Stimulated activated CD4-positive, alpha-beta T cell treated with anti-CD3 and anti-CD28 coated beads, TNF-alpha, amount 100 ng/mL, for 24 hours (primary cell): ENCODE data around the gene UPK3BL2.
A peak's percentile ranks its signal among the peaks of the same experiment; 100 is the strongest.
"Not testable (repeated sequence)": the region's sequence is repeated elsewhere in the genome, so short reads cannot be mapped to it uniquely, and the experiment has no call there.

Experiments
- DNase-seq, 3 experiments: peaks; one replicate each; pipeline ENCODE4 v3.0.0-alpha.2; 2020; ENCODE audit warnings: low read depth in 3 of 3

UPK3BL2 gene, protein sequence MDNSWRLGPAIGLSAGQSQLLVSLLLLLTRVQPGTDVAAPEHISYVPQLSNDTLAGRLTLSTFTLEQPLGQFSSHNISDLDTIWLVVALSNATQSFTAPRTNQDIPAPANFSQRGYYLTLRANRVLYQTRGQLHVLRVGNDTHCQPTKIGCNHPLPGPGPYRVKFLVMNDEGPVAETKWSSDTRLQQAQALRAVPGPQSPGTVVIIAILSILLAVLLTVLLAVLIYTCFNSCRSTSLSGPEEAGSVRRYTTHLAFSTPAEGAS

DNA sequence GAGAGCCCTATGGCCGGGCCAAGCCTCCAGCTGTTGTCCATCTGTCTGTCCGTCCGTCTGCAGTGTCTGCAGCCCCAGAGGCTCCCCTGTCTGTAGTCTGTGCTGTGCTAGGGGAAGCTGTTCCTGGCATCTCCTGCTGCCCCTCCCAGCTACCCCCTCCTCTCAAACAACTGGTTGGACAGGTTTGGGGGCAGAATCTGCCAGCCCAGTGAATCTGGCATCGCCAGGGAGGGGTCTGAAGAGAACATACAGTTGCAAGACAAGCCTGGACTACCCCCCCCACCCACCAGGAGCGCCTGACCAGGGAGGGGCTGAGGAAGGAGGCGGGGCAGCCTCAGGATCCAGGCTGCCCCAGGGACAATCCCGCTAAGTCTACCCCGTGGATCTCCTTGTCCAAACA, at the start of gene UPK3BL2:
Gene UPK3BL2, minus strand, starts transcription at position 101 of the 400 bp plus-strand sequence. Its CDS starts 60 bp downstream, at position 41.
- DNase-seq = not testable (repeated sequence)

DNA sequence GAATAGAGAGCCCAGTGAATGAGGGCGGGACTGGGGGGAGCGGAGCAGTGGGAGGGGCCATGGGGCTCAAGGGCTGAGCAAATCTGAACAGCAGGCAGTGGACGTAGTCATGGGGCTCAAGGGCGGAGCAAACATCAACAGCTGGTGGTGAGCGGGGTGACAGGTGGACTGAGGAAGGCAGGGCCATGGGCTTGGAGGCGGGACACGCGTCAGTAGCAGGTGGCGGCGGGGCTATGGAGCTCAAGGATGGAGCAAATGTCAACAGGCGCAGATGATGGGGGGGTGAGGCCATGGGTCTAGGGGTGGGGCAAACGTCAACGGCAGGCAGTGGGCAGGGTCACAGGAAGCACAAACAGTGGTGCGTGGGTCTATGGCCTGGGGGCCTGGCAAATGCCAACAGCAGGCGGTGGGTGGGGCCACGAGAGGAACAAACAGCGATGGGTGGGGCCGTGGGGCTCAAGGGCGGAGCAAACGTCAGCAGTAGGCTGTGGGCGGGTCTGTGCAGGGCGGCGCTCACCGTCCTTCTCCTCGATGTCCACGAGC, 49.1 kb upstream of the UPK3BL2 start:
- peak in 1 of 3 experiments; percentile 39 for DNase-seq

DNA sequence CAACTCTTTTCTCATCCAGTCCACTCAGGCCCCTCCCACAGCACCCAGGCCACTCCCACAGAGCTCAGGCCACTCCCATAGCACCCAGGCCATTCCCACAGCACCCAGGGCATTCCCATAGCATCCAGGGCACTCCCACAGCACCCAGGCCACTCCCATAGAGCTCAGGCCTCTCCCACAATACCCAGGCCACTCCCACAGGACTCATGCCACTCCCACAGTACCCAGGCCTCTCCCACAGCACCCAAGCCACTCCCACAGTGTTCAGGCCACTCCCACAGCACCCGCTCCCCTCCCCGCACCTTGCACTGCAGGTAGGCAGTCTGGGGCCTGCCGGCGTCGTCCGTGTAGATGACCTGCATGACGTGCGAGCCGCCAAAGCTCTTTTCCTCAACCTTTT, 46.4 kb upstream of the UPK3BL2 start:
- not testable (repeated sequence) for DNase-seq

DNA sequence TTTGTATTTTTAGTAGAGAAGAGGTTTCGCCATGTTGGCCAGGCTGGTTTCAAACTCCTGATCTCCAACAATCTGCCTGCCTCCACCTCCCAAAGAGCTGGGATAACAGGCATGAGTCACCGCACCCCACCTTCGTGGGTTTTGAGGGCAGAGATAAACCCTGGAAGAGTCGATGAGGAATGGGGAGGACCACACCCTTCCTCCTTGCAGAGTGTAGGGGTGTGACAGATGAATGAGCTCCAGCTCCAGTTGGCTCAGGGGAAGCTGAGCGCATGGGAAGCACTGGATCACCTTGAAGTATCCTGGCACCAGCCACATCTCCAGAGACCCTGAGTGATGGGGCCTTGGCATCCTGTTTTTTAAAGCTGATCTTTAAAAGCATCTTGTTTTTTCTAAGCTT, 40.0 kb upstream of the UPK3BL2 start:
- not testable (repeated sequence) for DNase-seq

DNA sequence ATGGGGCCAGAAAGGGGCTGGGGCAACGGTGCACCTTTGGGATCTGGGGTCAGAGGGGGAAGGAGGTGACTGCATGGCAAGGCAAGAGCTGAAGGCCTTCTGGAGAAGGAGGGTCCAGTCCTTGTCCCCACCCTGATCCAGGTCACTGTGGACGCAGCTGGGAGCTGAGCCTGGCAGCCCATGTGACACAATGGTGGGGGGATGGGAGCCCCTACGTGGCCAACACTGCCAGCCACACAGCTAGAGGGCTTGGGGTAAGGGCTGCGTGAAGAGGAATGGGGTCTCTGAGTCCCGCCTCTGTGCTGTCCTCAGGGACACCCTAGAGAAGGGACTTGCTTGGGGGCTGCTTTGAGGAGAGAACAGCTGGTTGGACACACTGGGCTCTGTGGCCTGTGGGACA, 38.2 kb upstream of the UPK3BL2 start:
- not testable (repeated sequence) for DNase-seq

DNA sequence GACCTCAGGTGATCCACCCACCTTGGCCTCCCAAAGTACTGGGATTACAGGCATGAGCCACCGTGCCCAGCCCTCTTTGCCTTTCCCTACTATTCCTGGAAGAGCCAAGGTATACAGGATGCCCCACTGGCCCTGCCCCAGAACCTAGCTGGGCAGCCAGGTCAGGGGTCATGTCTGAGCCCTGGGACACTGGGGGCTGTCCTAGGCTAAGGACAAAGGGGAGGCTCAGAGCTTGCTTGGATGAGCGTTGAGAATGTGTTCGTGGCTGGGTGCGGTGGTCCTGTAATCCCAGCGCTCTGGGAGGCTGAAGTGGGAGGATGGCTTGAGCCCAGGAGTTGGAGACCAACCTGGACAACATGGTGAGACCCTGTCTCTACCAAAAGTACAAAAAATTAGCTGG, 35.0 kb upstream of the UPK3BL2 start:
- not testable (repeated sequence) for DNase-seq

DNA sequence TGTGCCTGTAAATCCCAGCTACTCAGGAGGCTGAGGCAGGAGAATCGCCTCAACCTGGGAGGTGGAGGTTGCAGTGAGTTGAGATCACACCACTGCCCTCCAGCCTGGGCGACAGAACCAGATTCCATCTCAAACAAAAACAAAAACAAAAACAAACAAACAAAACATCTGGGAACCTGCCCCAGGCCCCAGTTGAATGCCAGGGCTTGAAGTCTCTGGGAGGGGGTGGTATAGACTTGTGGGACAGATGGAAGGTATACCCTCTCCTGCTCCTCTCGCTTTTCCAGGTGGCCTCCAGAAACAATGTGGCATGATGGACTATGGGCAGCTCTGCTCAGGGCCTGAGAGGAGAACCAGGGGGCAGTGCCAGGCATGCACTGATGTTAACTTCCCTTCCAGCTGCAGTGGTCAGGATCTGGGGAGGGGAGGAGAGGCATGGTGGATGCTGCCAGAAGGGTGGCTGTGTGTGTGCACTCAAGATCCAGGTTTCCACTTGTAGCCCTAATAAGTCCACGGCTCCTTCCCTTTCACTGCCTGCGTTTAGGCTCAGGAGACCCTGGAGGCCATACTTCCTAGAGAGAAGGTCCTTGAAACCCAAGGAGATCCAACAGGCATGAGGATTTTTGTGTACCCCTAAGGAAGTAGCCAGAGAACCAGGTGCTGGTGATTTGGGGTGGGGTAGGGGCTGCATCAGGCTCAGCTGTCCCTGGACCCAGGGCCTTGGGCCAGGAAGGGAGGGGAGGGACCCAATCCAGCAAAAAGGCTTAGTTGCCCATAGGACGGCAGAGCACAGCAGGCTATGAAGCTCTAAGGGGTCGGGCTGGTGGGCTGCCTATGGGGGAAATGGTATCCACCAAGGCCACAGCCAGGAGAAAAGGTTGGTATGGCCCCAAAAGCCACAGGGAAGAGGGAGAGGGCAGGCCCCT, 34.1 kb upstream of the UPK3BL2 start:
- not testable (repeated sequence) for DNase-seq

DNA sequence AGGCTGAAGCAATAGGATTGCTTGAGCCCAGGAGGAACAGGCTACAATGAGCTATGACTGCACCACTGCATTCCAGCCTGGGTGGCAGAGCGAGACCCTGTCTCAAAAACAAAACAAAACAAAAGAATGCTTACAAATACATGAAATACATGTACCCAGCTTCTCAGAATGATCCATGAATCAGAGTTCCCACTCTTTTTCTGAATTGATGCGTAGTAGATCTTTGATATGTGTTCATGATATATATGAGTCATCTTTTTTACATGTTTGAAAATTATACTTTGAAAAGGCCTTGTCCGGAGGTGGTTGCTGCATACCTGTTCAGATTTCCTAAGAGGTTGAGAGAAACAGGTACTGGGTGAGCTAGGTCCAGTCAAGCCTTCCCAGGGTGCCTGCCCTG, 32.9 kb upstream of the UPK3BL2 start:
- DNase-seq = not testable (repeated sequence)

DNA sequence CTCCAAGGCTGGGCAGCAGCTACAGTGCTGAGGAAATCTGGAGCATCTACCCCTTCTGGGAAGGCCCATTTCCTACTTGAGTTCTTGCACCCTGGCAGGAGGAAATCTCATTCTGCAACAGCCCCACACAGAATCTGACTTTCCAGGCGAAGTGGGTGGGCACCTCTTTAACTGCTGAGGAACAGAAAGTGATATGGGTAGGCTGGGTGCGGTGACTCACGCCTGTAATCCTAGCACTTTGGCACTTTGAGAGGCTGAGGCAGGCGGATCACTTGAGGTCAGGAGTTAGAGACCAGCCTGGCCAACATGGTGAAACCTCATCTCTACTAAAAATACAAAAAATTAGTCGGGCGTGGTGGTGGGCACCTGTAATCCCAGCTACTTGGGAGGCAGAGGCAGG, 31.1 kb upstream of the UPK3BL2 start:
- not testable (repeated sequence) for DNase-seq

DNA sequence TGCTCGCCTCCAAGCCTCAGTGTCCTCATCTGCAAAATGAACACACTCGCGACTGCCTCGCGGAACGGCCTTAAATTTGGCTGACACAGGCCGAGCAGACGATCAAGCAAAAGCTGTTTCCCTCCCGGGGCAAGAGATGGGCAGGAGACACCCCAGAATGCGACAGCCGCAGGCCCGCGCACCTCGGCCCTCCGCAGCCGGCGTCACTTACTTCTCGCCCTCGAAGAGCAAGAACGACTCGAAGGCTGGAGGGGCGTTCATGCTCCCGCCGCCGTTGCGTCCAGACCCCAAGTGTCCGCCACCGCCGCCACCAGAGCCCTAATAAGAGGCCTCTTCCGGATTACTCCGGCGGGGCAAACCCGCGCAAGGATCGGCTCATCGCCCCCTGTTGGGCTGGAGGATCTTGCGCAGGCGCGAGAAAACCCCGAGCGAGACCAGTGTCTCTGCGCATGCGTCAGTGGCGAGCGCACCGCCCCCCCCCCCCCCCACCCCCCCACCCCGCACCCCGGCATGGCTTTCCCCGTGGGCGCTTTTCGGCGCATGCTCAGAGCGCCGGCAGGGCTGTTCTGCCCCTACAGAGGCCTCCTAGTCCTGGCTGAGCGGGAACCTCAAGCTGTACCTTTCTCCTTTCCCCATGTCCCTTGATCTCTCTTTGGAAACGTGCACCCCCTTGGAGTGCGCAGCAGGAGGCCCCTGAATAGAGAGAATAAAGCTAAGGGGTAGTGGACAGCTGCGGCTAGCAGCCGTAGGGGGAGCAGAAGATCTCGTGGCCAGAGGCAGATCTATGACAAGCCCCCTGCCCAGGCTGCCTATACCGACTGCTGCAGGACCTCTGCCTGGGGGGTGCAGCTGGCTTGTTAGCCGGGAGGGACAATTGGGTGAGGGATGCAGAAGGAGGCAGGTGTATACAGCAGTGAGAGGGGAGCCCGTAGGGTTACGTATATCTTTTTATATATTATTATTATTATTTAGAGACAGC, 29.1 kb upstream of the UPK3BL2 start, which contains the start of gene POLR2J3:
Gene POLR2J3, minus strand, starts transcription at position 323 of the 979 bp plus-strand sequence. Its CDS starts 62 bp downstream, at position 261.
- peak; percentile 99 to 100 (median 100) for DNase-seq

DNA sequence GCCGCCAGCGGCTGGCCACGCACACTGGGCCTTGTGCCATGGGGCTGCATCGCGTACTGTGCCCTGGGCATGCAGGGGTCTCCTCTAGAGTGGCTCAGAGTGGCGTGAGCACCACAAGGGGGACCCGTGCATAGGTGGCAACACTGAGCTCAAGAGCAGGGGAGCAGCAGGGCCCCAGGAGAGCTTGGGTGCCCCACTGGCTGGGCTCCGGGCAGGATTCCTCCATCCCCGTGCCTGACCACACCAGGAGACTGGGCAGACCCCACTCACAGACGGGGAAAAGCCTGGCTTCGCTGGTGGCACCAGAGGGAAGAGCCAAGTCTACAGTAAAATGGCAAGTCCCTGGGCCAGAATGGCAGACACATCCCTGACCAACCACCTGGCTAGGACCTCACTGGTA, 25.1 kb upstream of the UPK3BL2 start:
- DNase-seq = not testable (repeated sequence)

DNA sequence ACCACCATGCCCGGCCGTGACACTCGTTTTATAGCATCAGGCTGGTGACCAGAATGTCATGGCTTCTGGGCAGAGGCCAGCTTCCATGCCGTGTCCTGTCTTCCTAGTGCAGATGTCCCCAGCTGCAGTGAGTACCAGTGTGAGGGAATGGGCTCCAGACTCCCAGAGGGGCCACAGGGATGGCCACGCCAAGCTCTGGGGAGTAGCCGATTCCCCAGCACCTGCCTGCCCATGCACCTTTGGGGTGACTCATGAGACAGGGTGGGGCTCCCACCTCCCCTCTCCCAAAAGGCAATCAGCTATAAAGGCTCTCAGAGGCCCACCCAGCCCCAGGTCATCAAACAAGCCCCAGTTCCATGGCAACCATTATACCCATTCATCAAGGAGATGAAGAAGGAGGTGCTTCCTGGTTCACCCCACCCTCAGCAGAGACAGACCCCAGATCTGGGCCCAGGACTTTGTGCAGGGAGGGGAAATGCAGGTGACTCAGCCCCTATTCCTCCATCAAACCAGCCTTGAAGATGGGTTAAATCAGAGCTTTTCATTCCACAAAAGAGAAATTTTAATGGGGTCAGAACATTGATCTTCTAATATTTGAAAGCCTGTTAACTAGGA, 7.4 kb upstream of the UPK3BL2 start, which contains the start of gene SPDYE2:
Gene SPDYE2, plus strand, starts transcription at position 419 of the 615 bp plus-strand sequence. CDS start 2,030 bp downstream, outside the sequence.
- not testable (repeated sequence) for DNase-seq

DNA sequence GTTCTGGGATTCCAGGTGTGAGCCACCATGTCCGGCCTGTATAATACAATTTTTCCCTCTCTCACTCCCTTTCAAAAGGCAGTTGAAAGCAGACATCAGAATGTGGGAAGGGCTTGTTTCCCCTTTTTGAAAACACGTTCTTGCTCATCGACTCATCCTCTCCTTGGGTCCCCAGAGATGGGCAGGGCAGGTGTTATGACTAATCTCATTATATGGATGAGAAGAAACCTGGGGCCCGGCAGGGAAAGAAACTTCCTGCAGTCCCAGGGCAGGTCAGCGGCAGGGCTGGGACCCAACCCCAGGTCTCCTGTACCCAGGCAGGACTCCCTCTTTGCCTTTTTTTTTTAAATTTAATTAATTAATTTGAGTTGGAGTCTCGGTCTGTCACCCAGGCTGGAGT, 2.9 kb upstream of the UPK3BL2 start:
- not testable (repeated sequence) for DNase-seq

DNA sequence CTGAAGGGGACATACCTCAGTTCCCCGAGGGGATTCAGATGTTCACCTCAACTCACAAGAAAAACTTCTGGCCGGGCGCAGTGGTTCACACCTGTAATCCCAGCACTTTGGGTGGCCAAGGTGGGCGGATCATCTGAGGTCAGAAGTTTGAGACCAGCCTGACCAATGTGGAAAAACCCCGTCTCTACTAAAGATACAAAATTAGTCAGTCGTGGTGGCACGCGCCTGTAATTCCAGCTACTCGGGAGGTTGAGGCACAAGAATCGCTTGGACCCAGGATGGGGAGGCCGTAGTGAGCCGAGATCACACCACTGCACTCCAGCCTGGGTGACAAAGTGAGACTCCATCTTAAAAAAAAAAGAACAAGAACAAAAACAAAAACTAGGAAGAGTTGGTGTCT, 1.8 kb upstream of the UPK3BL2 start:
- not testable (repeated sequence) for DNase-seq

DNA sequence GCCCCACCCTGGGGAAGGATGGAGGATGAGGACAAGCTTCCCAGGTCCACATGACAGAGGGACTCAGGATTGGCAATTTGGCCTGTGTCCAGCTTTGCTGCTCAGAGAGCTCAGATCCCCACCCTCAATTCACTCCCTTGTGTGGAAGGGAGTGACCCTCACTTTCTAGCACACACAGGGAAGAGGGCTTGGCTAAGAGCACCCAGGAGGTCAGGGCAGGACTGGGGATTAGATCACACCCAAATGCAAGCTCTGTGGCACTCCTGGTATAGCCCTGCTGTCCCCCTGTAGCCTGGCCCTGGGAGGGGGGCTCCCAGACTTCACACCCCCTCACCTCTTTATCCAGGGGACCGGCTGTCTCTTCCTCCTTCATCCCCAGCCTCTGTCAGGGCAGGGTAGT, 876 bp upstream of the UPK3BL2 start:
- DNase-seq = not testable (repeated sequence)

DNA sequence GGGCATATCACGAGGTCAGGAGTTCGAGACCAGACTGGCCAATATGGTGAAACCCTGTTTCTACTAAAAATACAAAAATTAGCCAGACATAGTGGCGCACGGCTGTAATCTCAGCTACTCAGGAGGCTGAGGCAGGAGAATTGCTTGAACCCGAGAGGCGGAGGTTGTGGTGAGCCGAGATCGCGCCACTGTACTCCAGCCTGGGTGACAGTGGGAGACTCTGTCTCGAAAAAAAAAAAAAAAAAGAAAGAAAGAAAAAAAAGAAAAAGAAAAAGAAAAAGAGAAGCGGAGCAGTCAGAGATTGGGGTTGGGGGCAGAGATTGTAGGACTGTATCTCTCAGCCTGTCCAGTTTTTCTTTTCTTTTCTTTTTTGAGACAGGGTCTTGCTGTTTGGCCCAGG, 725 bp downstream of the UPK3BL2 start:
- DNase-seq = not testable (repeated sequence)

DNA sequence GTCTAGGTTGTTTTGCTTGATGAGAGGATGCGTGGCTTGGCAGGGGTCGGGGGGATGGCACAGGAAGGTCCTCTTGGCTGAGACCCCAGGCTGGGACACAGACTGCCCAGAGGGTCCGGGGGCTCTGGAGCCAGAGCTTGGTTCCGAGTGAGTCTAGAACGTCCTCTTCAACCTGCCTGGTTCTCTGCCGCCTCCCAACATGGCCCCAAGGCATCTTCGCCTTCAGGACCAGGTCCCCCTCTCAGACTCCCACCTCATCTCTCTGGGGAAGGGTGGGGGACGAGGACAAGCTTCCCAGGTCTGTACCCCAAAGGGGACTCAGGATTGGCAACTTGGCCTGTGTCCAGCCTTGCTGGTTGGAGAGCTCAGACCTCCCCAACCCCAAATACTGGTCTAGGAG, 1.4 kb downstream of the UPK3BL2 start:
- not testable (repeated sequence) for DNase-seq

DNA sequence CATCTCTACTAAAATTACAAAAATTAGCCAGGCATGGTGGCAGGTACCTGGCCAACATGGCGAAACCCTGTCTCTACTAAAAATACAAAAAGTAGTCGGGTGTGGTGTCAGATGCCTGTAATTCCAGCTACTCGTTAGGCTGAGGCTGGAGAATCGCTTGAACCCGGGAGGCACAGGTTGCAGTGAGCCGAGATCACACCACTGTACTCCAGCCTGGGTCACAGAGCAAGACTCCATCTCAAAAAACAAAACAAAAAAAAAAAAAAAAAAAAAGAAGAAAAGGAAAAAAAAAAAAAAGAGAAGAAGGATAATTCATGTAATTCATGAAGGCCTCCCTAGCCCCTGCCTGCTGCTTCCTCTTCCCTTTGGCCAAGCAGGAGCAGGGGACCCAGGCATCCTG, 2.9 kb downstream of the UPK3BL2 start:
- not testable (repeated sequence) for DNase-seq

DNA sequence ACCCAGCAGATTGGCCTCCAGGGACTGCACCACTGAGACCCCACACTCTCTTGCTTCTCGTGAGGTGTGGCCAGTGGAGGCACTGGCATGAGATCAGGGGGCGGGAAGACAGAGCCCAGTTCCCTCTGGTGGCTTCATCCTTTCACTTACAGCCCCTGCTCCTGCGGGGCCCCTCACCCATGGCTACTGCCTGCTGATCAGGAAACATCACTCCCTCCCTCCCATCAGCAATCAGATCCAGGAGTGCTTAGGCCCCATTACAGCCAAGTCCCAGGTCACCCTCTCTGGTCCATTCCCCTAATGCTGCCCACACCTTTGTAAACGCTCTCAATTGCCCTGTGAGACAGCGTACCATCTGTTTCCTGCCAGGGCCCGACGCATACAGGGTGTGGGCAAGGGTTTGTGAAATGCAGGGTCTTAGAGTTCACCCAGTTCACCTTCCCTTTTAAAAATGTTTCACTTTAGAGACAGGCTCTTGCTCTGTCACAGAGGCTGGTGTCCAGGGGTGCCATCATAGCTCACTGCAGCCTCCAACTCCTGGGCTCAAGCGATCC, 8.4 kb downstream of the UPK3BL2 start:
- not testable (repeated sequence) for DNase-seq

DNA sequence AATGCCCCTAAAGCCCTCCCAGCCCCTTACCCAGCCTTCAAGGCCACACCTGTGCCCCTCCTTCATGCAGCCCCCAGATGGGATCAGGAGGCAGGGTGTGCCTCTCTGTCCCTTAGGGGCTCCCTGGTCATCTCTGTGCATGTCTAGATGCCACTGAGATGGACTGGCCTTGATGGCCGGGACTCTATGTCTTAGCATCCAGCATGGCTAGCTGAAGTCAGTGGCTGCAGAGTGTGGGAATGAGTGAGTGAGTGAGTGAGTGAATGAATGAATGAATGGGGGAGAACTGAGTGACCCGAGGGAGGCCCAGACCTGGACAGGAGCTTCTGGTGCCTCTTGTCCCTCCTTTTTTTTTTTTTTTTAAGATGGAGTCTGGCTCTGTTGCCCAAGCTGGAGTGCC, 11.4 kb downstream of the UPK3BL2 start:
- not testable (repeated sequence) for DNase-seq
